Nephron (organoid): ENCODE measurements around the gene NPVF.

ENCODE experiments used
- H3K27ac Mint-ChIP-seq, 3 experiments: 2 replicates each; pipeline ENCODE4 v1.8.0; 2020; ENCODE audit warnings: mixed read lengths in 3 of 3, mild to moderate bottlenecking in 2 of 3, moderate library complexity in 1 of 3
- H3K27me3 Mint-ChIP-seq: 2 replicates; pipeline ENCODE4 v1.8.0; 2021; ENCODE audit warnings: low read depth, mild to moderate bottlenecking, moderate library complexity, mixed read lengths
- H3K36me3 Mint-ChIP-seq: 2 replicates; pipeline ENCODE4 v1.8.0; 2020; ENCODE audit warnings: low read depth, mixed read lengths
- H3K4me1 Mint-ChIP-seq: 2 replicates; pipeline ENCODE4 v1.8.0; 2020; ENCODE audit warnings: mixed read lengths
- H3K4me3 Mint-ChIP-seq, 3 experiments: 2 replicates each; pipeline ENCODE4 v1.8.0; 2020; ENCODE audit warnings: mild to moderate bottlenecking in 3 of 3, mixed read lengths in 3 of 3, moderate library complexity in 2 of 3
- H3K9me3 Mint-ChIP-seq: 2 replicates; pipeline ENCODE4 v1.8.0; 2020; ENCODE audit warnings: mixed read lengths
- CTCF ChIP-seq, 3 experiments: fragments of 200-600 bp; sonication (generic); IDR thresholded peaks; one replicate each; pipeline ENCODE4 v1.5.0; 2021; ENCODE audit warnings: antibody characterized with exemption in 3 of 3; ENCODE audit not compliant: unreplicated experiment in 3 of 3

Gene NPVF, protein sequence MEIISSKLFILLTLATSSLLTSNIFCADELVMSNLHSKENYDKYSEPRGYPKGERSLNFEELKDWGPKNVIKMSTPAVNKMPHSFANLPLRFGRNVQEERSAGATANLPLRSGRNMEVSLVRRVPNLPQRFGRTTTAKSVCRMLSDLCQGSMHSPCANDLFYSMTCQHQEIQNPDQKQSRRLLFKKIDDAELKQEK

GRCh38 chr7:25228386-25228785 is at the start of gene NPVF:
Gene NPVF, minus strand, starts transcription at chr7:25228486. Its CDS starts 47 bp downstream, at chr7:25228439.
- peaks cover 10% of the 10 kb centered on the region for H3K9me3 Mint-ChIP-seq
- no peaks in the 10 kb centered on the region for H3K4me1 Mint-ChIP-seq
- H3K36me3 Mint-ChIP-seq = no peaks in the 10 kb centered on the region
- H3K4me3 Mint-ChIP-seq = no peak within 1 kb of the TSS
- TF ChIP-seq CTCF (IDR thresholded peaks at IDR 0.05; ENCODE audit: unreplicated experiment in 3 of 3) = no peak
- H3K27me3 Mint-ChIP-seq = peaks cover 8% of the 10 kb centered on the region
- H3K27ac Mint-ChIP-seq = no peak within 1 kb of the TSS

DNA sequence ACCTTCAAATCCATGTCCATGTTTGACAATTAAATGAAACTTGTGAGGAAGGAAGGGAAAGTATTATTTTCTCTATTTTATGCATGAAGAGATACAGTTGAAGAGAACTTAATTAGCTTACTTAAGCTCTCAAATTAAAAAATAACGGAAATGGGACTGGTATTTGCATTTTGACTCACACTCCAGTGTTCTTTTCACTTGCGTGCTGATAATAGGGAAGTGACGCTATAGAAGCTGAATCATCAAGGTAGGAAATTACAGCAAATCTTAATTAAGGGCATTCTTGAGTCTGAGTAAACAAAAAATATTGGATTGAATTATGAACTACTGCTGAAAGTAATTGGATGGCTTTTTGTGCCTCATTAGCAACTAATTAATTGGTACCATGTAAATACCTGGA is 44.0 kb upstream of the NPVF start:
- Mint-ChIP-seq H3K4me3 (no peak overlapping the region), H3K27ac (no peak overlapping the region), H3K9me3 (peaks cover 2% of the 10 kb centered on the region), H3K27me3 (no peaks in the 10 kb centered on the region), H3K36me3 (no peaks in the 10 kb centered on the region), H3K4me1 (peaks cover 4% of the 10 kb centered on the region)
- no peak for TF ChIP-seq CTCF (IDR thresholded peaks at IDR 0.05; ENCODE audit: unreplicated experiment in 3 of 3)

GRCh38 chr7:25263337-25263736 is 35.1 kb upstream of the NPVF start:
- no peak for TF ChIP-seq CTCF (IDR thresholded peaks at IDR 0.05; ENCODE audit: unreplicated experiment in 3 of 3)
- Mint-ChIP-seq H3K27ac (peak overlapping the region in 1 of 3 experiments; percentile 91), H3K4me1 (peaks cover 33% of the 10 kb centered on the region), H3K9me3 (no peaks in the 10 kb centered on the region), H3K36me3 (no peaks in the 10 kb centered on the region), H3K27me3 (no peaks in the 10 kb centered on the region), H3K4me3 (no peak overlapping the region)

DNA sequence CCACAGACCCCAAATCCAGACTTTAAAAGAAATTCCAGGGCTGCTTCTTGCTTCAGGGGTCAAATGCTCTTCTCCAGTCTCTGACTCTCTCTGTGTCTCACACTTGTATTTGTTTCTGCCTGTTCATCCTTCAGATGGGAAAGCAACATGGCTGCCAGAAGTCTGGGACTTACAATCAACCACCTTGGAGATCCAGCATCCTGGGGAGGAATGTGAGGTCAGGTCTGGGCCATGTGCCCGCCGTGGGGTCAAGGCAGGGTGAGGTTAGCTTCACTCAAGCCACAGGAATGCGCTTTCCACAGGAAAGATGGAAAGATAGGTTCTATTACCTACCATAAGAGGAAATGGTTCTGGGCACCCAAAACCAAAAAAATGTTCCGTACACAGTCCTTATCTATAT is 34.3 kb upstream of the NPVF start:
- Mint-ChIP-seq H3K27ac (peak overlapping the region; percentile 78 to 91 (median 87)), H3K36me3 (no peaks in the 10 kb centered on the region), H3K9me3 (no peaks in the 10 kb centered on the region), H3K4me1 (peaks cover 33% of the 10 kb centered on the region), H3K4me3 (no peak overlapping the region), H3K27me3 (no peaks in the 10 kb centered on the region)
- no peak for TF ChIP-seq CTCF (IDR thresholded peaks at IDR 0.05; ENCODE audit: unreplicated experiment in 3 of 3)

GRCh38 chr7:25261545-25262140 is 33.4 kb upstream of the NPVF start:
- TF ChIP-seq CTCF (IDR thresholded peaks at IDR 0.05; ENCODE audit: unreplicated experiment in 3 of 3) = no peak
- H3K4me1 Mint-ChIP-seq = peaks cover 33% of the 10 kb centered on the region
- H3K36me3 Mint-ChIP-seq = no peaks in the 10 kb centered on the region
- H3K27me3 Mint-ChIP-seq = no peaks in the 10 kb centered on the region
- H3K9me3 Mint-ChIP-seq = no peaks in the 10 kb centered on the region
- peak overlapping the region in 1 of 3 experiments; percentile 9 for H3K4me3 Mint-ChIP-seq
- peak overlapping the region; percentile 78 to 91 (median 87) for H3K27ac Mint-ChIP-seq
